Measurements from ENCODE around the gene SPIRE1.
A peak's percentile ranks its signal among the peaks of the same experiment; 100 is the strongest.
"Not testable (repeated sequence)": the region's sequence is repeated elsewhere in the genome, so short reads cannot be mapped to it uniquely, and the experiment has no call there.

SPIRE1 gene

GRCh38 chr18:12658426-12659138, 675 bp upstream of the SPIRE1 start:
- H3K27ac Mint-ChIP-seq = peak overlapping the region; percentile 82
- no peaks in the 10 kb centered on the region for H3K9me3 Mint-ChIP-seq
- H3K4me3 Mint-ChIP-seq = peak overlapping the region; percentile 82 to 87
- H3K36me3 Mint-ChIP-seq = no peaks in the 10 kb centered on the region
- peaks cover 9 to 15% of the 10 kb centered on the region in 2 donors for H3K4me1 Mint-ChIP-seq
- peaks cover 21 to 32% of the 10 kb centered on the region in 2 donors for H3K27me3 Mint-ChIP-seq
- peak; percentile 45 to 51 for ATAC-seq (replicated peaks)
- peak; percentile 25 for DNase-seq

DNA sequence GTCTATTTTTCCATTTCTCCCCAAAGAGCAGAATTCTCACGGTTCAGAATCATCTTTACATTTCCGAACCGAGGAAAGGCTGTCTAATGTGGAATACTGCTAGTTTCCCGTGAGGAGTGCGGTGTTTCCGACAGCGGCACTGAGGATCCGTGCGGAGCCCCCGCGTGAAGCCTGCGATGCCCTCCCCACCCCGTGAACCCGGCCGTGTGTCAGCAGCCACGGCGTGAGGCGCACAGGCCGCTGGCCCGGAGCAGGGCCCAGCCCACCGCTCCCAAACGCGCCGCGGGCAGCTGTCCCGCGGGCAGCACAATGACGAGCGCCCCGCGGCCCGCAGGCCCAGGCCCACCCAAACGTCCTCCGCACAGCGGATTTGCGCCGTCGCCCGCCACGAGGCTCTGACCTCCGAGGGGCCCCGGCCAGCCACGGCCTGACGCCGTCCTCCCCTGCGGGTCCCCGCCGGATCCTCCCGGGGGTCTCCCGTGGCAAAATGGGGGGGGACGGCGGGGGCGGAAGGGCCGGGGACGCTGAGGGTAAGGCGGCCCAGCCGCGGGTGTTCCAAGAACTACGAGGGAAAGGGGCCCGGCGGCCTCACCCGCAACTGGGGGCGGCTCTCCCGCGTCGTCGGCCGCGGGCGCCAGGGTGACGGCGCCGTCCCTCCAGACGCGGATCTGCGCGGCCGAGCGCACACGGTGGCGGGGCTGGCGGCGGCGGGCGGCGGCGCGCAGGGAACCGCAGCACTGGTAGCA, 796 bp downstream of the SPIRE1 start:
- no peaks in the 10 kb centered on the region for H3K9me3 Mint-ChIP-seq
- no peak for DNase-seq

DNA sequence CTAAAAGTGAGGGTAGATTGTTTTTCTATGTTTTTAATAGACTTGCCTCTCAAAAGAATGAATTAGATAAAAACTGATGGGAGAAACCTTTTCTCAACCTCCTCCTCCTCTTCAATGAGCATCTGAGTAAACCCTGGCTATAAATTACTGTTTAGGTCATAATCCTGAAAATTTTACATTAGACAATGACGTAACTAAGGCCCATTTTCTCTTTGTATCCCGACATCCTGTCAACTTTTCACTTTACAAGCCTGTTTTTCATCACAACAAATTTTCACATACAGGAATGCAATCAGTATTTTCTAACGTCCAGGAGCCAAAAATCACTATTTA, 1.3 kb downstream of the SPIRE1 start:
- no peaks in the 10 kb centered on the region for H3K36me3 Mint-ChIP-seq

More for the DNA sequence above, 796 bp downstream of the SPIRE1 start:
- ATAC-seq (replicated peaks) = peak; percentile 65
- H3K36me3 Mint-ChIP-seq = no peaks in the 10 kb centered on the region
- peaks cover 11 to 15% of the 10 kb centered on the region in 2 donors for H3K4me1 Mint-ChIP-seq
- H3K27me3 Mint-ChIP-seq = peaks cover 28 to 46% of the 10 kb centered on the region in 2 donors
- no peak overlapping the region for H3K27ac Mint-ChIP-seq
- peak overlapping the region; percentile 57 to 72 for H3K4me3 Mint-ChIP-seq

DNA sequence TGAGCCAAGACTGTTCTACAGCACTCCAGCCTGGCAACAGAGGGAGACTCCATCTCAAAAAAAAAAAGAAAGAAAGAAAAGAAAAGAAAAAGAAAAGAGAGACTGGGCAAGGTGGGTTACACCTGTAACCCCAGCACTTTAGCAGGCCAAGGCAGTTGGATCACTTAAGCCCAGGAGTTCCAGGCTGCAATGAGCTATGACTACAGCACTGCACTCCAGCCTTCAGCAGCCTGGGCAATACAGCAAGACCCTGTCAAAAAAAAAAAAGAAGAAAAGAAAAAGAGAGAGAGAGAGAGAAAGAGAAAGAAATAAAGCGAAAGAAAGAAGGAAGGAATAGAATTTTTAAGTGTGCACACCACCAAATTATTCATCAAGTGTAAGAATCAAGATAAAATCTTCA, 2.9 kb downstream of the SPIRE1 start:
- no peak for DNase-seq

More for the DNA sequence above, 1.3 kb downstream of the SPIRE1 start:
- no peak overlapping the region for H3K27ac Mint-ChIP-seq
- H3K4me1 Mint-ChIP-seq = peaks cover 11 to 15% of the 10 kb centered on the region in 2 donors
- H3K4me3 Mint-ChIP-seq = peak overlapping the region; percentile 57 to 72
- no peak for DNase-seq
- peaks cover 30 to 52% of the 10 kb centered on the region in 2 donors for H3K27me3 Mint-ChIP-seq
- no peak for ATAC-seq (replicated peaks)
- H3K9me3 Mint-ChIP-seq = no peaks in the 10 kb centered on the region

GRCh38 chr18:12652861-12653401, 5.0 kb downstream of the SPIRE1 start:
- H3K4me3 Mint-ChIP-seq = no peak overlapping the region
- H3K27ac Mint-ChIP-seq = no peak overlapping the region
- H3K9me3 Mint-ChIP-seq = no peaks in the 10 kb centered on the region
- H3K4me1 Mint-ChIP-seq = peaks cover 6 to 7% of the 10 kb centered on the region in 2 donors
- H3K36me3 Mint-ChIP-seq = no peaks in the 10 kb centered on the region
- ATAC-seq (replicated peaks) (no peak), DNase-seq (no peak)
- H3K27me3 Mint-ChIP-seq = peaks cover 32 to 47% of the 10 kb centered on the region in 2 donors

More for the DNA sequence above, 2.9 kb downstream of the SPIRE1 start:
- no peak overlapping the region for H3K27ac Mint-ChIP-seq
- H3K4me1 Mint-ChIP-seq = peaks cover 10 to 15% of the 10 kb centered on the region in 2 donors
- no peak for ATAC-seq (replicated peaks)
- peaks cover 32 to 54% of the 10 kb centered on the region in 2 donors for H3K27me3 Mint-ChIP-seq
- no peaks in the 10 kb centered on the region for H3K36me3 Mint-ChIP-seq
- H3K9me3 Mint-ChIP-seq = no peaks in the 10 kb centered on the region
- H3K4me3 Mint-ChIP-seq = no peak overlapping the region

- H3K27ac Mint-ChIP-seq = no peak overlapping the region
Observed at GRCh38 chr18:12651651-12652050, 6.3 kb downstream of the SPIRE1 start.

DNA sequence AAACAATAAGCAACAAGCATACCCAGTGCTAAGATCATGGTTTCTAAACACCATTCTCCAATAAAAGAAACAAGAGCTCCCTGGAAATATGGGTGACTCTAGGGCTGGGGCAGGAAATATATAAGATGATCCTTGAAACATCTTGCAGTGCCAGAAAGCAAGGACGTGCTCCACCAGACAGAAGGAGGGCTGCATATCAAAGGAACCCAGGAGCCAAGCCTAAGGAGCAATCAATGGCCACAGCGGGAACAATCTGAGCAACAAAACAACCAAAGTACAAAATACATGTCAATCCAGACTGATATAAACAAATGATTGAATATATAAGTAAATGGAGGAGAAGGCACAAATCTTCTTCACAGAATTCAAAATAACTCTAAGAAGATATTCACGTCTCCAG, 10.1 kb downstream of the SPIRE1 start:
- no peak overlapping the region for H3K27ac Mint-ChIP-seq
- ATAC-seq (replicated peaks) (no peak), DNase-seq (no peak)
- peaks cover 4 to 19% of the 10 kb centered on the region in 2 donors for H3K27me3 Mint-ChIP-seq
- H3K4me1 Mint-ChIP-seq = peaks cover 0 to 2% of the 10 kb centered on the region in 2 donors
- H3K4me3 Mint-ChIP-seq = no peak overlapping the region
- H3K9me3 Mint-ChIP-seq = no peaks in the 10 kb centered on the region
- H3K36me3 Mint-ChIP-seq = no peaks in the 10 kb centered on the region

More at GRCh38 chr18:12651651-12652050, 6.3 kb downstream of the SPIRE1 start:
- no peak for DNase-seq
- no peak for ATAC-seq (replicated peaks)
- no peaks in the 10 kb centered on the region for H3K36me3 Mint-ChIP-seq
- peaks cover 30 to 43% of the 10 kb centered on the region in 2 donors for H3K27me3 Mint-ChIP-seq
- H3K4me1 Mint-ChIP-seq = peaks cover 3 to 4% of the 10 kb centered on the region in 2 donors
- no peak overlapping the region for H3K4me3 Mint-ChIP-seq
- H3K9me3 Mint-ChIP-seq = no peaks in the 10 kb centered on the region

DNA sequence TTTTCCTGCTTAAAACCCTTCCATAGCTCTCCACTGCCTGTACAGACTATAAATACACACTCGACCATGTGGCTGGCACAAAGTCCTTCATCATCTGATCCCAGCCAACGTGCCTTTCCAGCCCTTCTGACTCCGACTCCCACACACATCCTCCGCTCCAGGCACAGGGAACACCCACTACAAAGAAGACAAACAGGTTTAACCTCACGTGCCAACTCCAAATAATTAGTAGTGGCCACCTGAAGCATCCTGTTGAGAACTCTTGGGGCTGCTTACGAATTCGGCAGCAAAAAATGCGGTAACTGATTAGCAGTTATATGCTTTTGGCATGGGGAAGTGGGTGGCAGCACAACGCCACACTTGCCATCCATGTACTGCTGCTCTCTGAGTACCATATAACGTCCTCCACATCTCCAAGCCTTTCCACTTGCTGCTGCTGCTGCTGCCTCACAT, 12.1 kb downstream of the SPIRE1 start:
- Mint-ChIP-seq H3K27me3 (peaks cover 5 to 7% of the 10 kb centered on the region in 2 donors), H3K27ac (no peak overlapping the region), H3K9me3 (no peaks in the 10 kb centered on the region), H3K36me3 (no peaks in the 10 kb centered on the region), H3K4me3 (no peak overlapping the region), H3K4me1 (peaks cover 0 to 2% of the 10 kb centered on the region in 2 donors)
- DNase-seq (no peak), ATAC-seq (replicated peaks) (no peak)

- DNase-seq (no peak), ATAC-seq (replicated peaks) (no peak)
- peaks cover 0 to 1% of the 10 kb centered on the region in 2 donors for H3K36me3 Mint-ChIP-seq
- peaks cover 5 to 12% of the 10 kb centered on the region in 2 donors for H3K27me3 Mint-ChIP-seq
- H3K4me3 Mint-ChIP-seq = no peak overlapping the region
- H3K9me3 Mint-ChIP-seq = no peaks in the 10 kb centered on the region
- H3K27ac Mint-ChIP-seq = no peak overlapping the region
- peaks cover 0 to 2% of the 10 kb centered on the region in 2 donors for H3K4me1 Mint-ChIP-seq
Observed at GRCh38 chr18:12645254-12645653, 12.7 kb downstream of the SPIRE1 start.

GRCh38 chr18:12643756-12644155, 14.2 kb downstream of the SPIRE1 start:
- H3K4me1 Mint-ChIP-seq; H3K9me3 Mint-ChIP-seq; H3K4me3 Mint-ChIP-seq; H3K27ac Mint-ChIP-seq; H3K36me3 Mint-ChIP-seq; ATAC-seq (replicated peaks); DNase-seq: not testable (repeated sequence)
- H3K27me3 Mint-ChIP-seq = peaks cover 5 to 12% of the 10 kb centered on the region in 2 donors

DNA sequence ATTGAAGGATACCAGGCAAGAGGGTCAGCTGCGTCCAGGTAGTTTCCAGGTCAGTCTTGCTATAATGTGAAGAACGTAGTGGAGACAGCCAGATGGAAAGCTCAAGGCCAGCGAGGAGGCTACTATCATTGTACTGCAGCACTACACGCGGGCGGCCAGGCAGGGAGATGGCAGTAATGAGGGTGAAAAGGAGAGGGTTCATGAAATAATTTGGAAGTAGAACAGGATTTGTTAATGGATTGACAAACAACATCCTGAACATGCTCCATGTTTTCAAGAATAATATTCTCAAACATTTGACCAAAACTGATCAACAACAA, 17.1 kb downstream of the SPIRE1 start:
- DNase-seq (no peak), ATAC-seq (replicated peaks) (no peak)
- no peak overlapping the region for H3K4me3 Mint-ChIP-seq
- no peaks in the 10 kb centered on the region for H3K9me3 Mint-ChIP-seq
- peaks cover 0 to 1% of the 10 kb centered on the region in 2 donors for H3K36me3 Mint-ChIP-seq
- peaks cover 5% of the 10 kb centered on the region in 2 donors for H3K4me1 Mint-ChIP-seq
- H3K27ac Mint-ChIP-seq = no peak overlapping the region
- peaks cover 5 to 12% of the 10 kb centered on the region in 2 donors for H3K27me3 Mint-ChIP-seq

- peaks cover 3 to 5% of the 10 kb centered on the region in 2 donors for H3K4me1 Mint-ChIP-seq
- H3K27ac Mint-ChIP-seq = no peak overlapping the region
- H3K27me3 Mint-ChIP-seq = peaks cover 5 to 12% of the 10 kb centered on the region in 2 donors
- no peak overlapping the region for H3K4me3 Mint-ChIP-seq
- peaks cover 0 to 1% of the 10 kb centered on the region in 2 donors for H3K36me3 Mint-ChIP-seq
- no peak for ATAC-seq (replicated peaks)
- no peak for DNase-seq
- H3K9me3 Mint-ChIP-seq = no peaks in the 10 kb centered on the region
Observed at GRCh38 chr18:12639990-12640880, 17.7 kb downstream of the SPIRE1 start.

DNA sequence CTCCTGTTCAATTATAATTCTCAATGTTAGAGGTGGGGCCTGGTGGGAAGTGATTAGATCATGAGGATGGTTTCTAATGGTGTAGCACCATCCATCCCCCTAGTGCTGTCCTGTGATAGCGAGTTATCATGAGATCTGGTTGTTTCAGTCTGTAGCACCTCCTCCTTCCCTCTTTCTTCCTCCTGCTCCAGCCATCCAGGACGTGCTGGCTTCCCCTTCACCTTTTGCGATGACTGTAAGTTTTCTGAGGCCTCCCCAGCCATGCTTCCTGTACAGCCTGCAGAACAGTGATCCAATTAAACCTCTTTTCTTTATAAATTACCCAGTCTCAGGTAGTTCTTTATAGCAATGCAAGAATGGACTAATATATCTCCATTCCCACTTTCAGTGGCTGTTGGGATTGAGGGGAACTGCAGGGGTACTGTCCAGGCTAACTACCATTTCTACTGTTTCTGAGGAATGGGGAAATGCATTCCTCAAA, 19.2 kb downstream of the SPIRE1 start:
- Mint-ChIP-seq H3K36me3 (peaks cover 0 to 1% of the 10 kb centered on the region in 2 donors), H3K4me3 (no peak overlapping the region), H3K27me3 (peaks cover 5 to 12% of the 10 kb centered on the region in 2 donors), H3K9me3 (no peaks in the 10 kb centered on the region), H3K27ac (no peak overlapping the region), H3K4me1 (peaks cover 3 to 5% of the 10 kb centered on the region in 2 donors)
- ATAC-seq (replicated peaks) (no peak), DNase-seq (no peak)
